GM19463 (cell line): Measurements from ENCODE around the gene ZNF385C.

ENCODE experiments used
- ATAC-seq: cut with Tn5 transposase; IDR thresholded peaks from one replicate; pipeline ENCODE4 v1.9.1; 2021; ENCODE audit warnings: mild to moderate bottlenecking, moderate library complexity; ENCODE audit not compliant: unreplicated experiment

Gene ZNF385C

GRCh38 chr17:42079541-42079940, 18.7 kb downstream of the ZNF385C start:
- no peak for ATAC-seq

GRCh38 chr17:42078396-42079043, 19.8 kb downstream of the ZNF385C start:
- ATAC-seq: no peak

- ATAC-seq: no peak
Observed at GRCh38 chr17:42077755-42078154, 20.5 kb downstream of the ZNF385C start.

GRCh38 chr17:42076797-42077559, 21.3 kb downstream of the ZNF385C start:
- no peak for ATAC-seq

- no peak for ATAC-seq
Observed at GRCh38 chr17:42075789-42076188, 22.5 kb downstream of the ZNF385C start.

- ATAC-seq: no peak
Observed at GRCh38 chr17:42072323-42073187, 25.7 kb downstream of the ZNF385C start.

- no peak for ATAC-seq
Observed at GRCh38 chr17:42071810-42072209, 26.5 kb downstream of the ZNF385C start.

- no peak for ATAC-seq
Observed at GRCh38 chr17:42068979-42069378, 29.3 kb downstream of the ZNF385C start.

- ATAC-seq: no peak
Observed at GRCh38 chr17:42067371-42068091, 30.7 kb downstream of the ZNF385C start.

GRCh38 chr17:42065201-42065600, 33.1 kb downstream of the ZNF385C start:
- ATAC-seq: no peak

GRCh38 chr17:42062681-42063080, 35.6 kb downstream of the ZNF385C start:
- ATAC-seq: no peak

- ATAC-seq: no peak
Observed at GRCh38 chr17:42061646-42062487, 36.4 kb downstream of the ZNF385C start.

- ATAC-seq: no peak
Observed at GRCh38 chr17:42060231-42060630, 38.0 kb downstream of the ZNF385C start.

- ATAC-seq: no peak
Observed at GRCh38 chr17:42059815-42060214, 38.5 kb downstream of the ZNF385C start.

- ATAC-seq: no peak
Observed at GRCh38 chr17:42058063-42058462, 40.2 kb downstream of the ZNF385C start.

- ATAC-seq: no peak
Observed at GRCh38 chr17:42056635-42057034, 41.6 kb downstream of the ZNF385C start.

- ATAC-seq: no peak
Observed at GRCh38 chr17:42055496-42055895, 42.8 kb downstream of the ZNF385C start.

- ATAC-seq: no peak
Observed at GRCh38 chr17:42055027-42055426, 43.2 kb downstream of the ZNF385C start.

- ATAC-seq: no peak
Observed at GRCh38 chr17:42053731-42054500, 44.4 kb downstream of the ZNF385C start.
